ENCODE measurements around the gene BEND2. TPM values are rescaled to one million over a fixed set of nuclear protein-coding genes. Genes with fewer than 3 reads are reported as not detected.

BEND2 gene
- total RNA-seq, 3 donors from 2014 or later, result not detected

DNA sequence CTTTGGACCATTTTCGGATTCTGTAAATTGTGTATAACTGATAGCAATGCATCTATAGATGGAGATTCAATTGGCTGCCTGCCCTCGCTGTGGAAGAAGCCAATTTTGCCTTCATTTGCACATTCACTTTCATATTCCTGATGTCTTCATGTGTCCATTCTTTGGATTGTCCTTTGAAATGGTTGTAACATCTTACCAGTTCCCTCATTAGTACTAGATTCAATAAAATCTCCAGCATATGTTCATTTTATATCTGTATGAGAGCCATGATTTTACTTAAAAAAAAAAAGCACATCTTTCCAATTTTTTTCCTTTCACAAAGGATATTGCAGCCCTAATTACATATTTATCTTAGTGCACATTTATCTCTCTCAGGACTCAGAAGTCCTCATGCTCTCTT lies 61.7 kb downstream of the BEND2 start:
- Histone ChIP-seq H3K4me1 (ENCODE audit: low read depth) (no peaks in the 10 kb centered on the region), H3K36me3 (ENCODE audit: low read depth) (no peaks in the 10 kb centered on the region), H3K9me3 (no peaks in the 10 kb centered on the region), H3K4me3 (no peak overlapping the region)
- intact Hi-C loops (cut with DNase I, micrococcal nuclease), result no loop called here
- no peak for DNase-seq
- TF ChIP-seq, protein P1, sequence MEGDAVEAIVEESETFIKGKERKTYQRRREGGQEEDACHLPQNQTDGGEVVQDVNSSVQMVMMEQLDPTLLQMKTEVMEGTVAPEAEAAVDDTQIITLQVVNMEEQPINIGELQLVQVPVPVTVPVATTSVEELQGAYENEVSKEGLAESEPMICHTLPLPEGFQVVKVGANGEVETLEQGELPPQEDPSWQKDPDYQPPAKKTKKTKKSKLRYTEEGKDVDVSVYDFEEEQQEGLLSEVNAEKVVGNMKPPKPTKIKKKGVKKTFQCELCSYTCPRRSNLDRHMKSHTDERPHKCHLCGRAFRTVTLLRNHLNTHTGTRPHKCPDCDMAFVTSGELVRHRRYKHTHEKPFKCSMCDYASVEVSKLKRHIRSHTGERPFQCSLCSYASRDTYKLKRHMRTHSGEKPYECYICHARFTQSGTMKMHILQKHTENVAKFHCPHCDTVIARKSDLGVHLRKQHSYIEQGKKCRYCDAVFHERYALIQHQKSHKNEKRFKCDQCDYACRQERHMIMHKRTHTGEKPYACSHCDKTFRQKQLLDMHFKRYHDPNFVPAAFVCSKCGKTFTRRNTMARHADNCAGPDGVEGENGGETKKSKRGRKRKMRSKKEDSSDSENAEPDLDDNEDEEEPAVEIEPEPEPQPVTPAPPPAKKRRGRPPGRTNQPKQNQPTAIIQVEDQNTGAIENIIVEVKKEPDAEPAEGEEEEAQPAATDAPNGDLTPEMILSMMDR (IDR thresholded peaks at IDR 0.05), result no peak
- ATAC-seq, result no peak

DNA sequence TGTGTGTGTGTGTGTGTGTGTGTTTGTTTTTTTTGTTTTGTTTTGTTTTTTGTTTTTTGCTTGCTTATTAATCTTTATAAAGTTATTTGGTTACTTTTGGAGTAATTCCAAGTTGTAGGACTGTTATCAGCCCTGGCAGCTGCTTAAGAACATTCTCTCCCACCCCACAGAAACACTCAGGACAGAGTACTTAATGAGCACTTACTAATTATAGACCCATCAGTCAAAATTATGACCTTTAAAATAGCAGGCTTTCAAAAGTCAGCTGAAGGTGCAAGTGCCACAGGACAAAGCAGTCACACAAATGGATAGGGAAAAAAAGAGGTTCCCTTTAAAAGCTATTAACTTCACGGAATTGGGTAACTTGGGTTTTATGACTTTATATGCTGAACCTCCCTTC lies 69.0 kb downstream of the BEND2 start:
- no peak for DNase-seq
- no peaks in the 10 kb centered on the region for H3K9me3 ChIP-seq
- H3K4me1 ChIP-seq (ENCODE audit: low read depth), result no peaks in the 10 kb centered on the region
- H3K4me3 ChIP-seq, result no peak overlapping the region
- TF ChIP-seq, protein P1 (IDR thresholded peaks at IDR 0.05), result no peak
- intact Hi-C loops (cut with DNase I, micrococcal nuclease), result no loop called here
- no peaks in the 10 kb centered on the region for H3K36me3 ChIP-seq (ENCODE audit: low read depth)
- ATAC-seq, result no peak

DNA sequence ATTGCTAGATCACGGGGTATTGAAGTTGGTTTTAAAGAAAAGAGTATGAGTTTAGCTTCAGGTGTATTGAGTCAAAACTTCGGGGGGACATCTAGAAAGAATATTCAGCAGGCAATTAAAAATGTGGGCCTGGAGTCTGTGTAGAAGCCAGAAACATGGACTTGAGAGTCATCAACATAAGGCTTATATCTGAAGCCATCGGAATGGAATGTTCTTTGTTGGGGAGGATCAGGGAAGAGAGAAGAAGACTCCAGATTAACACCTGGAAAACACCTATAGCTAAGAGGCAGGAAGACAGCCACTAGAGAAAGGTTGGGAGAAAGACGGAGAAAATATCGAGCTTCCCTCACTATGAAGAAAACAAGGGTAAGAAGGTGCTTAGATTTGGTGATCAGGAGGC lies 69.5 kb downstream of the BEND2 start:
- Histone ChIP-seq H3K4me1 (ENCODE audit: low read depth) (no peaks in the 10 kb centered on the region), H3K4me3 (no peak overlapping the region), H3K36me3 (ENCODE audit: low read depth) (no peaks in the 10 kb centered on the region), H3K9me3 (no peaks in the 10 kb centered on the region)
- intact Hi-C loops (cut with DNase I, micrococcal nuclease), result no loop called here
- TF ChIP-seq, protein P1 (IDR thresholded peaks at IDR 0.05), result no peak
- no peak for ATAC-seq
- no peak for DNase-seq

DNA sequence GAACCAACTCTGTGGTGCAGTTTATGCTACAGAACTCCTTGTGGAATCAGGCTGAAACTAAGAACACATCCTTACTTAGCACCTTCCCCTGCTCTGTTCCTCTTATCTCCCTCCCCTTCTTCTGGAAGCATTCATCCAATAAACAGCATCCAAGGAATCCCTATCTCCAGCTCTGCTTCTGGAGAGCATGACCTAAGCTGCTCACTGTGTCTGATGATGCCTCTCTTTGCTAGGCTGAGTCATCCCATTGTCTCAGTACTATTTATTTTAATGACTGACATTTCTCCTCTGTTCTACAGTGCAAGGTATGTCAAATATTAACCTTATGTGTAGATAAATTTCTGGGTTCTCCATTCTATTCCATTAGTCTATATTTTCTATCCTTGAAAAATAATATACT lies 71.2 kb downstream of the BEND2 start:
- DNase-seq, result no peak
- H3K4me3 ChIP-seq, result no peak overlapping the region
- TF ChIP-seq, protein P1 (IDR thresholded peaks at IDR 0.05), result no peak
- no peak for ATAC-seq
- H3K36me3 ChIP-seq (ENCODE audit: low read depth), result no peaks in the 10 kb centered on the region
- H3K9me3 ChIP-seq, result no peaks in the 10 kb centered on the region
- intact Hi-C loops (cut with DNase I, micrococcal nuclease), result no loop called here
- H3K4me1 ChIP-seq (ENCODE audit: low read depth), result no peaks in the 10 kb centered on the region

DNA sequence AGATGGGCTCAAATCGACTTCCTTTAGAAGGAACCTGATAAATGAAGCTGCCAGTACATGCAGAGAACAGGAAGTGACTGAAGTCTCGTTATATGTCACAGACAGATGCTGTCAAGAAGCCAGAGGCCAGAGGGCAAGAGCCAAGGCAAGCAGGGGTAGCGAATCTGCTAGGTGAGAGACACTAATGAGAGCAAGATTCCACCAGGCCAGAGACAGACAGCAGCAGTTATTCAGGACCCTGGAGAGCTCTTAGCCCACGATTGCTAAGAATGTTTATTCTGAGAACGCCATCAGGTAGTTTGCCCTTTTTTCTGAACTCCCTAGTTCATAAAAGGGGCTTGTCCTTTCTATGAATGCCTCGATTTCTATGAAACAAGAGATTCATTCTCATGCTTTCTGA lies 73.7 kb downstream of the BEND2 start:
- ATAC-seq (no peak), DNase-seq (peak in 1 of 3 donors; percentile 24)
- intact Hi-C loops (cut with DNase I, micrococcal nuclease), result no loop called here
- no peaks in the 10 kb centered on the region for H3K4me1 ChIP-seq (ENCODE audit: low read depth)
- TF ChIP-seq, protein P1 (IDR thresholded peaks at IDR 0.05), result no peak
- no peaks in the 10 kb centered on the region for H3K9me3 ChIP-seq
- H3K4me3 ChIP-seq, result no peak overlapping the region
- H3K36me3 ChIP-seq (ENCODE audit: low read depth), result no peaks in the 10 kb centered on the region

DNA sequence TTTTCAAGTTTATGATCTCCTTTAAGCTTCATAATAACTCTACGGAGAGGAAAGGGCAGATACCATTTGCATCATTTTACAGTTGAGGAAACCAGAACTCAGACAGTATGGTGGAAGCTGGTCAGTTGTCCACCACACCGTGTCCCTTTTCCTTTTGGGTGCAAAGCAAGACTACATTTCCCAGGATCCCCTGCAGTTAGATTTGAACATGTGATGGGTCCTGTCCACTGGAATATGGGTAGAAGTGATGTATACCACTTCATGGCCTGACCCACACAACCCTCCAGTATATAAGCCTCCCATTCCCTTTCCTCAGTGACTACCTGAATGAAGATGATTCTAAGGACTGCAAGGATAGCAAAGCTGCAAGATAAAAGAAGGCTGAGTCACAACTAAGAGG lies 74.7 kb downstream of the BEND2 start:
- H3K4me3 ChIP-seq, result no peak overlapping the region
- TF ChIP-seq, protein P1 (IDR thresholded peaks at IDR 0.05), result no peak
- ATAC-seq (no peak), DNase-seq (no peak)
- intact Hi-C loops (cut with DNase I, micrococcal nuclease), result no loop called here
- H3K4me1 ChIP-seq (ENCODE audit: low read depth), result no peaks in the 10 kb centered on the region
- no peaks in the 10 kb centered on the region for H3K36me3 ChIP-seq (ENCODE audit: low read depth)
- H3K9me3 ChIP-seq, result no peaks in the 10 kb centered on the region

Data from mucosa of descending colon (tissue), 3 donors.